HepG2 (cell line): ENCODE measurements around the gene SAE1. TPM values are rescaled to one million over a fixed set of nuclear protein-coding genes. Genes with fewer than 3 reads are reported as not detected.
A peak's percentile ranks its signal among the peaks of the same experiment; 100 is the strongest.

Source experiments
- MIXL1 ChIP-seq: IDR thresholded peaks from 2 replicates; pipeline ENCODE4 v1.6.1; 2016
- NFIB ChIP-seq: sonication (generic); formaldehyde crosslinking; IDR thresholded peaks from 2 replicates; pipeline ENCODE4 v1.9.0; 2021; ENCODE audit warnings: missing genetic modification reagents, mild to moderate bottlenecking, borderline replicate concordance
- POLR2AphosphoS2 ChIP-seq: IDR thresholded peaks from 2 replicates; pipeline ENCODE4 v1.6.1; 2011; ENCODE audit warnings: low read depth, low read length, improper control_type of control experiment
- RBM22 ChIP-seq: fragments of 200-400 bp; formaldehyde crosslinking; optimal IDR thresholded peaks from 2 replicates; pipeline ENCODE3; 2017; ENCODE audit warnings: mild to moderate bottlenecking, low read length, moderate library complexity
- ZMAT3 ChIP-seq: sonication (generic); formaldehyde crosslinking; conservative IDR thresholded peaks from 2 replicates; pipeline ENCODE4 v1.7.0; 2021; ENCODE audit warnings: missing genetic modification reagents
- ZNF329 ChIP-seq: sonication (generic); formaldehyde crosslinking; IDR thresholded peaks from 2 replicates; pipeline ENCODE4 v1.9.0; 2021; ENCODE audit warnings: low read depth, mild to moderate bottlenecking, missing genetic modification reagents
- ZNF34 ChIP-seq: sonication (generic); formaldehyde crosslinking; IDR thresholded peaks from 2 replicates; pipeline ENCODE4 v1.4.0; 2020; ENCODE audit warnings: mild to moderate bottlenecking, missing genetic modification reagents, borderline replicate concordance
- ZNF563 ChIP-seq: sonication (generic); formaldehyde crosslinking; IDR thresholded peaks from 2 replicates; pipeline ENCODE4 v1.8.0; 2022; ENCODE audit warnings: mild to moderate bottlenecking, moderate library complexity, missing genetic modification reagents
- ZSCAN21 ChIP-seq: sonication (generic); formaldehyde crosslinking; IDR thresholded peaks from 2 replicates; pipeline ENCODE4 v1.8.0; 2022; ENCODE audit warnings: mild to moderate bottlenecking, missing genetic modification reagents, moderate library complexity, borderline replicate concordance
- polyA plus RNA-seq, 8 experiments: library from polyadenylated mRNA; depleted of rRNA in 3 of 8; stranded (reverse) in 7 of 8; unstranded in 1 of 8; fragments of >200 nt; fragmentation: Illumina TruSeq in 4 of 8; extraction: Trizol in 4 of 8; gene quantifications; 2 replicates each; pipeline versions ENCODE4 v1.2.1 to v1.2.3, GENCODE V29; 2011 to 2016; ENCODE audit warnings: low read depth in 4 of 8, missing spikeins in 1 of 8, mixed read lengths in 1 of 8; ENCODE audit not compliant: insufficient read depth in 1 of 8
- total RNA-seq, 5 experiments: library from RNA; depleted of rRNA; stranded (reverse); fragments of >200 nt; fragmentation: Illumina TruSeq; extraction: Trizol; gene quantifications; 2 replicates each; pipeline ENCODE4 v1.2.3, GENCODE V29; 2016; ENCODE audit warnings: low read depth in 1 of 5
- TF ChIP-seq, protein P1 (sequence below): sonication (generic); formaldehyde crosslinking; IDR thresholded peaks from 2 replicates; pipeline ENCODE4 v1.5.0; 2020; ENCODE audit warnings: mild to moderate bottlenecking, missing genetic modification reagents
- TF ChIP-seq, protein P2 (sequence below): IDR thresholded peaks from 2 replicates; pipeline ENCODE4 v1.6.1; 2016; ENCODE audit warnings: low read depth, missing genetic modification reagents, missing compliant biosample characterization
- TF ChIP-seq, protein P3 (sequence below): IDR thresholded peaks from 2 replicates; pipeline ENCODE4 v1.6.1; 2012; ENCODE audit warnings: low read length, improper control_type of control experiment
- TF ChIP-seq, protein P4 (sequence below): IDR thresholded peaks from 2 replicates; pipeline ENCODE4 v1.4.0; 2020; ENCODE audit warnings: mild to moderate bottlenecking, missing genetic modification reagents

The SAE1 gene
- total and polyA plus RNA-seq, 2 of the 13 experiments (the other 11 are each of a cell fraction or from before 2014, with no cell fraction given): 87.6 to 197 TPM

GRCh38 chr19:47112166-47112996 lies 18.3 kb upstream of the SAE1 start (continued):
- TF ChIP-seq, protein P1, sequence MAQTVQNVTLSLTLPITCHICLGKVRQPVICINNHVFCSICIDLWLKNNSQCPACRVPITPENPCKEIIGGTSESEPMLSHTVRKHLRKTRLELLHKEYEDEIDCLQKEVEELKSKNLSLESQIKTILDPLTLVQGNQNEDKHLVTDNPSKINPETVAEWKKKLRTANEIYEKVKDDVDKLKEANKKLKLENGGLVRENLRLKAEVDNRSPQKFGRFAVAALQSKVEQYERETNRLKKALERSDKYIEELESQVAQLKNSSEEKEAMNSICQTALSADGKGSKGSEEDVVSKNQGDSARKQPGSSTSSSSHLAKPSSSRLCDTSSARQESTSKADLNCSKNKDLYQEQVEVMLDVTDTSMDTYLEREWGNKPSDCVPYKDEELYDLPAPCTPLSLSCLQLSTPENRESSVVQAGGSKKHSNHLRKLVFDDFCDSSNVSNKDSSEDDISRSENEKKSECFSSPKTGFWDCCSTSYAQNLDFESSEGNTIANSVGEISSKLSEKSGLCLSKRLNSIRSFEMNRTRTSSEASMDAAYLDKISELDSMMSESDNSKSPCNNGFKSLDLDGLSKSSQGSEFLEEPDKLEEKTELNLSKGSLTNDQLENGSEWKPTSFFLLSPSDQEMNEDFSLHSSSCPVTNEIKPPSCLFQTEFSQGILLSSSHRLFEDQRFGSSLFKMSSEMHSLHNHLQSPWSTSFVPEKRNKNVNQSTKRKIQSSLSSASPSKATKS: no peak
- TF ChIP-seq ZNF34 (CRISPR knock-in tag): no peak
- TF ChIP-seq POLR2AphosphoS2: no peak
- TF ChIP-seq, protein P2, sequence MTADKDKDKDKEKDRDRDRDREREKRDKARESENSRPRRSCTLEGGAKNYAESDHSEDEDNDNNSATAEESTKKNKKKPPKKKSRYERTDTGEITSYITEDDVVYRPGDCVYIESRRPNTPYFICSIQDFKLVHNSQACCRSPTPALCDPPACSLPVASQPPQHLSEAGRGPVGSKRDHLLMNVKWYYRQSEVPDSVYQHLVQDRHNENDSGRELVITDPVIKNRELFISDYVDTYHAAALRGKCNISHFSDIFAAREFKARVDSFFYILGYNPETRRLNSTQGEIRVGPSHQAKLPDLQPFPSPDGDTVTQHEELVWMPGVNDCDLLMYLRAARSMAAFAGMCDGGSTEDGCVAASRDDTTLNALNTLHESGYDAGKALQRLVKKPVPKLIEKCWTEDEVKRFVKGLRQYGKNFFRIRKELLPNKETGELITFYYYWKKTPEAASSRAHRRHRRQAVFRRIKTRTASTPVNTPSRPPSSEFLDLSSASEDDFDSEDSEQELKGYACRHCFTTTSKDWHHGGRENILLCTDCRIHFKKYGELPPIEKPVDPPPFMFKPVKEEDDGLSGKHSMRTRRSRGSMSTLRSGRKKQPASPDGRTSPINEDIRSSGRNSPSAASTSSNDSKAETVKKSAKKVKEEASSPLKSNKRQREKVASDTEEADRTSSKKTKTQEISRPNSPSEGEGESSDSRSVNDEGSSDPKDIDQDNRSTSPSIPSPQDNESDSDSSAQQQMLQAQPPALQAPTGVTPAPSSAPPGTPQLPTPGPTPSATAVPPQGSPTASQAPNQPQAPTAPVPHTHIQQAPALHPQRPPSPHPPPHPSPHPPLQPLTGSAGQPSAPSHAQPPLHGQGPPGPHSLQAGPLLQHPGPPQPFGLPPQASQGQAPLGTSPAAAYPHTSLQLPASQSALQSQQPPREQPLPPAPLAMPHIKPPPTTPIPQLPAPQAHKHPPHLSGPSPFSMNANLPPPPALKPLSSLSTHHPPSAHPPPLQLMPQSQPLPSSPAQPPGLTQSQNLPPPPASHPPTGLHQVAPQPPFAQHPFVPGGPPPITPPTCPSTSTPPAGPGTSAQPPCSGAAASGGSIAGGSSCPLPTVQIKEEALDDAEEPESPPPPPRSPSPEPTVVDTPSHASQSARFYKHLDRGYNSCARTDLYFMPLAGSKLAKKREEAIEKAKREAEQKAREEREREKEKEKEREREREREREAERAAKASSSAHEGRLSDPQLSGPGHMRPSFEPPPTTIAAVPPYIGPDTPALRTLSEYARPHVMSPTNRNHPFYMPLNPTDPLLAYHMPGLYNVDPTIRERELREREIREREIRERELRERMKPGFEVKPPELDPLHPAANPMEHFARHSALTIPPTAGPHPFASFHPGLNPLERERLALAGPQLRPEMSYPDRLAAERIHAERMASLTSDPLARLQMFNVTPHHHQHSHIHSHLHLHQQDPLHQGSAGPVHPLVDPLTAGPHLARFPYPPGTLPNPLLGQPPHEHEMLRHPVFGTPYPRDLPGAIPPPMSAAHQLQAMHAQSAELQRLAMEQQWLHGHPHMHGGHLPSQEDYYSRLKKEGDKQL (CRISPR knock-in tag): peak; percentile 20; the same call in 1 of the 2 replicates
- TF ChIP-seq ZNF329 (CRISPR knock-in tag): no peak
- peak; percentile 24; the same call in 1 of the 2 replicates for TF ChIP-seq ZNF563
- no peak for TF ChIP-seq RBM22
- TF ChIP-seq, protein P3, sequence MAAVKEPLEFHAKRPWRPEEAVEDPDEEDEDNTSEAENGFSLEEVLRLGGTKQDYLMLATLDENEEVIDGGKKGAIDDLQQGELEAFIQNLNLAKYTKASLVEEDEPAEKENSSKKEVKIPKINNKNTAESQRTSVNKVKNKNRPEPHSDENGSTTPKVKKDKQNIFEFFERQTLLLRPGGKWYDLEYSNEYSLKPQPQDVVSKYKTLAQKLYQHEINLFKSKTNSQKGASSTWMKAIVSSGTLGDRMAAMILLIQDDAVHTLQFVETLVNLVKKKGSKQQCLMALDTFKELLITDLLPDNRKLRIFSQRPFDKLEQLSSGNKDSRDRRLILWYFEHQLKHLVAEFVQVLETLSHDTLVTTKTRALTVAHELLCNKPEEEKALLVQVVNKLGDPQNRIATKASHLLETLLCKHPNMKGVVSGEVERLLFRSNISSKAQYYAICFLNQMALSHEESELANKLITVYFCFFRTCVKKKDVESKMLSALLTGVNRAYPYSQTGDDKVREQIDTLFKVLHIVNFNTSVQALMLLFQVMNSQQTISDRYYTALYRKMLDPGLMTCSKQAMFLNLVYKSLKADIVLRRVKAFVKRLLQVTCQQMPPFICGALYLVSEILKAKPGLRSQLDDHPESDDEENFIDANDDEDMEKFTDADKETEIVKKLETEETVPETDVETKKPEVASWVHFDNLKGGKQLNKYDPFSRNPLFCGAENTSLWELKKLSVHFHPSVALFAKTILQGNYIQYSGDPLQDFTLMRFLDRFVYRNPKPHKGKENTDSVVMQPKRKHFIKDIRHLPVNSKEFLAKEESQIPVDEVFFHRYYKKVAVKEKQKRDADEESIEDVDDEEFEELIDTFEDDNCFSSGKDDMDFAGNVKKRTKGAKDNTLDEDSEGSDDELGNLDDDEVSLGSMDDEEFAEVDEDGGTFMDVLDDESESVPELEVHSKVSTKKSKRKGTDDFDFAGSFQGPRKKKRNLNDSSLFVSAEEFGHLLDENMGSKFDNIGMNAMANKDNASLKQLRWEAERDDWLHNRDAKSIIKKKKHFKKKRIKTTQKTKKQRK: no peak
- no peak for TF ChIP-seq MIXL1
- TF ChIP-seq ZSCAN21 (CRISPR knock-in tag): peak; percentile 89; the same call in 1 of the 2 replicates
- no peak for TF ChIP-seq NFIB
- TF ChIP-seq ZMAT3: no peak
- TF ChIP-seq, protein P4, sequence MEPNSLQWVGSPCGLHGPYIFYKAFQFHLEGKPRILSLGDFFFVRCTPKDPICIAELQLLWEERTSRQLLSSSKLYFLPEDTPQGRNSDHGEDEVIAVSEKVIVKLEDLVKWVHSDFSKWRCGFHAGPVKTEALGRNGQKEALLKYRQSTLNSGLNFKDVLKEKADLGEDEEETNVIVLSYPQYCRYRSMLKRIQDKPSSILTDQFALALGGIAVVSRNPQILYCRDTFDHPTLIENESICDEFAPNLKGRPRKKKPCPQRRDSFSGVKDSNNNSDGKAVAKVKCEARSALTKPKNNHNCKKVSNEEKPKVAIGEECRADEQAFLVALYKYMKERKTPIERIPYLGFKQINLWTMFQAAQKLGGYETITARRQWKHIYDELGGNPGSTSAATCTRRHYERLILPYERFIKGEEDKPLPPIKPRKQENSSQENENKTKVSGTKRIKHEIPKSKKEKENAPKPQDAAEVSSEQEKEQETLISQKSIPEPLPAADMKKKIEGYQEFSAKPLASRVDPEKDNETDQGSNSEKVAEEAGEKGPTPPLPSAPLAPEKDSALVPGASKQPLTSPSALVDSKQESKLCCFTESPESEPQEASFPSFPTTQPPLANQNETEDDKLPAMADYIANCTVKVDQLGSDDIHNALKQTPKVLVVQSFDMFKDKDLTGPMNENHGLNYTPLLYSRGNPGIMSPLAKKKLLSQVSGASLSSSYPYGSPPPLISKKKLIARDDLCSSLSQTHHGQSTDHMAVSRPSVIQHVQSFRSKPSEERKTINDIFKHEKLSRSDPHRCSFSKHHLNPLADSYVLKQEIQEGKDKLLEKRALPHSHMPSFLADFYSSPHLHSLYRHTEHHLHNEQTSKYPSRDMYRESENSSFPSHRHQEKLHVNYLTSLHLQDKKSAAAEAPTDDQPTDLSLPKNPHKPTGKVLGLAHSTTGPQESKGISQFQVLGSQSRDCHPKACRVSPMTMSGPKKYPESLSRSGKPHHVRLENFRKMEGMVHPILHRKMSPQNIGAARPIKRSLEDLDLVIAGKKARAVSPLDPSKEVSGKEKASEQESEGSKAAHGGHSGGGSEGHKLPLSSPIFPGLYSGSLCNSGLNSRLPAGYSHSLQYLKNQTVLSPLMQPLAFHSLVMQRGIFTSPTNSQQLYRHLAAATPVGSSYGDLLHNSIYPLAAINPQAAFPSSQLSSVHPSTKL (CRISPR knock-in tag): no peak
